Measurements from ENCODE around the gene DUOX1. TPM values are rescaled to one million over a fixed set of nuclear protein-coding genes. Genes with fewer than 3 reads are reported as not detected.

The DUOX1 gene
- total and polyA plus RNA-seq, 11 donors = 0.11 to 1.6 (median 0.52) TPM

- Histone ChIP-seq H3K36me3 (peaks cover 0 to 2% (median 0%) of the 10 kb centered on the region in 9 donors), H3K4me3 (no peak overlapping the region), H3K9me3 (no peaks in the 10 kb centered on the region), H3K27ac (no peak overlapping the region), H3K27me3 (peaks cover 0 to 8% (median 0%) of the 10 kb centered on the region in 9 donors), H3K4me1 (no peaks in the 10 kb centered on the region)
- WGBS, 4 donors = 76 to 89% (median 82%) methylated on average over 9 of the region's 9 CpGs
- TF ChIP-seq, protein P1, sequence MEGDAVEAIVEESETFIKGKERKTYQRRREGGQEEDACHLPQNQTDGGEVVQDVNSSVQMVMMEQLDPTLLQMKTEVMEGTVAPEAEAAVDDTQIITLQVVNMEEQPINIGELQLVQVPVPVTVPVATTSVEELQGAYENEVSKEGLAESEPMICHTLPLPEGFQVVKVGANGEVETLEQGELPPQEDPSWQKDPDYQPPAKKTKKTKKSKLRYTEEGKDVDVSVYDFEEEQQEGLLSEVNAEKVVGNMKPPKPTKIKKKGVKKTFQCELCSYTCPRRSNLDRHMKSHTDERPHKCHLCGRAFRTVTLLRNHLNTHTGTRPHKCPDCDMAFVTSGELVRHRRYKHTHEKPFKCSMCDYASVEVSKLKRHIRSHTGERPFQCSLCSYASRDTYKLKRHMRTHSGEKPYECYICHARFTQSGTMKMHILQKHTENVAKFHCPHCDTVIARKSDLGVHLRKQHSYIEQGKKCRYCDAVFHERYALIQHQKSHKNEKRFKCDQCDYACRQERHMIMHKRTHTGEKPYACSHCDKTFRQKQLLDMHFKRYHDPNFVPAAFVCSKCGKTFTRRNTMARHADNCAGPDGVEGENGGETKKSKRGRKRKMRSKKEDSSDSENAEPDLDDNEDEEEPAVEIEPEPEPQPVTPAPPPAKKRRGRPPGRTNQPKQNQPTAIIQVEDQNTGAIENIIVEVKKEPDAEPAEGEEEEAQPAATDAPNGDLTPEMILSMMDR (IDR thresholded peaks at IDR 0.05) = no peak
- no peak for TF ChIP-seq POLR2A (IDR thresholded peaks at IDR 0.05)
- no peak for DNase-seq
- no peak for ATAC-seq
- intact Hi-C loops (cut with DNase I) = no loop called here
Observed at GRCh38 chr15:45144775-45145174, 15.0 kb downstream of the DUOX1 start.

- H3K27me3 ChIP-seq = peaks cover 0 to 4% (median 0%) of the 10 kb centered on the region in 9 donors
- intact Hi-C loops (cut with DNase I) = no loop called here
- peaks cover 0 to 5% (median 0%) of the 10 kb centered on the region in 9 donors for H3K36me3 ChIP-seq
- no peak overlapping the region for H3K27ac ChIP-seq
- 74 to 84% (median 81%) methylated on average over 4 of the region's 4 CpGs for WGBS, 4 donors
- no peak for TF ChIP-seq POLR2A (IDR thresholded peaks at IDR 0.05)
- TF ChIP-seq, protein P1 (IDR thresholded peaks at IDR 0.05) = no peak
- no peak for ATAC-seq
- DNase-seq = no peak
- no peaks in the 10 kb centered on the region for H3K9me3 ChIP-seq
- no peaks in the 10 kb centered on the region for H3K4me1 ChIP-seq
- no peak overlapping the region for H3K4me3 ChIP-seq
Observed at GRCh38 chr15:45146405-45146804, 16.6 kb downstream of the DUOX1 start.

DNA sequence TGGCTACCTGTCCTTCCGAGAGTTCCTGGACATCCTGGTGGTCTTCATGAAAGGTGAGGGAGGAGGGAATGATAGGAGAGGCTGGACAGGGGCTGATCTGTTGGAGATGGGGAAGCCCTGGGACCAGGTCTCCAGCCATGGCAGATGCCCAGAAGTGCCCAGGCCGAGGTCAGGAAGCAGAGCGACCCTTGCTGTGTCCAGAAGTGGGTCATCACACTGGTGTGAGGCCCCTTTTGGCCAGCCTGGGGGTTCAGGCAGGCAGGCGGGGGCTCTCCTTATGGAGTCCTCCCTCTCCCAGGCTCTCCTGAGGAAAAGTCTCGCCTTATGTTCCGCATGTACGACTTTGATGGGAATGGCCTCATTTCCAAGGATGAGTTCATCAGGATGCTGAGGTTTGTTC, 17.8 kb downstream of the DUOX1 start:
- Histone ChIP-seq H3K4me3 (no peak overlapping the region), H3K27ac (no peak overlapping the region), H3K36me3 (peaks cover 0 to 8% (median 0%) of the 10 kb centered on the region in 9 donors), H3K9me3 (no peaks in the 10 kb centered on the region), H3K27me3 (peaks cover 0 to 4% (median 0%) of the 10 kb centered on the region in 9 donors), H3K4me1 (no peaks in the 10 kb centered on the region)
- ATAC-seq (no peak), DNase-seq (no peak)
- 94 to 97% (median 95%) methylated on average over 7 of the region's 7 CpGs for WGBS, 4 donors
- intact Hi-C loops (cut with DNase I) = no loop called here
- TF ChIP-seq POLR2A (IDR thresholded peaks at IDR 0.05) = no peak
- TF ChIP-seq, protein P1 (IDR thresholded peaks at IDR 0.05) = no peak

- TF ChIP-seq POLR2A (IDR thresholded peaks at IDR 0.05) = no peak
- TF ChIP-seq, protein P1 (IDR thresholded peaks at IDR 0.05) = no peak
- Histone ChIP-seq H3K9me3 (no peaks in the 10 kb centered on the region), H3K4me3 (no peak overlapping the region), H3K4me1 (no peaks in the 10 kb centered on the region), H3K27me3 (peaks cover 0 to 4% (median 0%) of the 10 kb centered on the region in 9 donors), H3K36me3 (peaks cover 0 to 8% (median 0%) of the 10 kb centered on the region in 9 donors), H3K27ac (no peak overlapping the region)
- WGBS, 4 donors = 85 to 88% (median 86%) methylated on average over 9 to 12 of the region's 12 CpGs
- ATAC-seq (no peak), DNase-seq (no peak)
- intact Hi-C loops (cut with DNase I) = no loop called here
Observed at GRCh38 chr15:45148076-45149059, 18.6 kb downstream of the DUOX1 start.
